Measurements from ENCODE around the gene CHID1. TPM values are rescaled to one million over a fixed set of nuclear protein-coding genes. Genes with fewer than 3 reads are reported as not detected.

Gene CHID1
- total RNA-seq, result 10 to 100 TPM; 58.3 to 79.5 (median 68.3) TPM

DNA sequence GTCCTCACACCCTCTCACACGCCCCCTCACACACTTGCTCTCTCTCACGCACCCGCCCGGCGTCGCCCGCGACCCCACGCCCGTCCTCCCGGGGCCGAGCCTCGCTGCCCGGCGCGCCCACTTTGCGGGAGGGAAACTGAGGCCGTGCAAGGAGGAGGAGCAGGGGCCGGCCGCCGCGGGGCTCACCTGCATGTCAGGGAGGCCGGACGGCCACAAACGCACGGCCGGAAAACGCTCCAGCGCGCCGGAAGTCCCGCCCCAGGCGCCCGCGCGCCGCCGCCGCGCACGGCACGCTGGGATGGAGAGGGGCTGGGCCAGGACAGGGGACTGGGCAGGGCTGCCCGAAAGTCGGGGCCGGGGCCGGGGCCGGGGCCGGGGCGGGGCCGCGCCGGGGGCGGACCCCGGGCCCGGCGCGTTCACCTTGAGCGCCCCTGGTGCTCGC is at the start of gene CHID1:
TSS of gene CHID1 (minus strand) at position 222 of the 442 bp plus-strand sequence. CDS start 5,994 bp downstream, outside the sequence.
- H3K27ac ChIP-seq, result peak within 1 kb of the TSS; percentile 87 to 92
- H3K27me3 ChIP-seq, result no peaks in the 10 kb centered on the region
- no peaks in the 10 kb centered on the region for H3K36me3 ChIP-seq
- no peaks in the 10 kb centered on the region for H3K9me3 ChIP-seq
- peak within 1 kb of the TSS; percentile 86 to 98 (median 89) for H3K4me3 ChIP-seq
- intact Hi-C loops (cut with DNase I; ENCODE audit: low total_unique reads), result loop anchor here (5.0 kb wide), 1 partner anchor 63 kb away; no protein-coding TSS in a partner anchor
- H3K4me1 ChIP-seq, result peaks cover 11% of the 10 kb centered on the region in 2 donors
- TF ChIP-seq POLR2AphosphoS5 (IDR thresholded peaks at IDR 0.05) (peak in 2 of 3 donors; percentile 15 to 28), CTCF (IDR thresholded peaks at IDR 0.05) (no peak), POLR2A (IDR thresholded peaks at IDR 0.05) (peak; percentile 19)
- peak; percentile 83 to 86 for DNase-seq (ENCODE audit: low spot score in 2 of 2)

- TF ChIP-seq CTCF (IDR thresholded peaks at IDR 0.05), result no peak
- intact Hi-C loops (cut with DNase I; ENCODE audit: low total_unique reads), result no loop called here
- Histone ChIP-seq H3K9me3 (no peaks in the 10 kb centered on the region), H3K4me1 (peaks cover 0 to 13% of the 10 kb centered on the region in 2 donors), H3K36me3 (no peaks in the 10 kb centered on the region), H3K4me3 (no peak overlapping the region), H3K27me3 (no peaks in the 10 kb centered on the region), H3K27ac (no peak overlapping the region)
- no peak for DNase-seq (ENCODE audit: low spot score in 2 of 2)
These were observed 49.0 kb upstream of the CHID1 start for GRCh38 chr11:959608-960007.

GRCh38 chr11:959027-959426 is 48.4 kb upstream of the CHID1 start:
- no peaks in the 10 kb centered on the region for H3K9me3 ChIP-seq
- no peak for DNase-seq (ENCODE audit: low spot score in 2 of 2)
- TF ChIP-seq CTCF (IDR thresholded peaks at IDR 0.05) (no peak), POLR2A (IDR thresholded peaks at IDR 0.05) (no peak), POLR2AphosphoS5 (IDR thresholded peaks at IDR 0.05) (no peak)
- no peaks in the 10 kb centered on the region for H3K36me3 ChIP-seq
- no peaks in the 10 kb centered on the region for H3K27me3 ChIP-seq
- no peak overlapping the region for H3K4me3 ChIP-seq
- no peak overlapping the region for H3K27ac ChIP-seq
- intact Hi-C loops (cut with DNase I; ENCODE audit: low total_unique reads), result no loop called here
- peaks cover 0 to 13% of the 10 kb centered on the region in 2 donors for H3K4me1 ChIP-seq

- no peak overlapping the region for H3K4me3 ChIP-seq
- no peak overlapping the region for H3K27ac ChIP-seq
- H3K4me1 ChIP-seq, result peaks cover 0 to 13% of the 10 kb centered on the region in 2 donors
- no peaks in the 10 kb centered on the region for H3K9me3 ChIP-seq
- no peak for TF ChIP-seq POLR2A (IDR thresholded peaks at IDR 0.05)
- TF ChIP-seq CTCF (IDR thresholded peaks at IDR 0.05), result no peak
- no peak for TF ChIP-seq POLR2AphosphoS5 (IDR thresholded peaks at IDR 0.05)
- H3K27me3 ChIP-seq, result no peaks in the 10 kb centered on the region
- DNase-seq (ENCODE audit: low spot score in 2 of 2), result no peak
- intact Hi-C loops (cut with DNase I; ENCODE audit: low total_unique reads), result no loop called here
- H3K36me3 ChIP-seq, result no peaks in the 10 kb centered on the region
These were observed 47.5 kb upstream of the CHID1 start for GRCh38 chr11:958101-958500.

DNA sequence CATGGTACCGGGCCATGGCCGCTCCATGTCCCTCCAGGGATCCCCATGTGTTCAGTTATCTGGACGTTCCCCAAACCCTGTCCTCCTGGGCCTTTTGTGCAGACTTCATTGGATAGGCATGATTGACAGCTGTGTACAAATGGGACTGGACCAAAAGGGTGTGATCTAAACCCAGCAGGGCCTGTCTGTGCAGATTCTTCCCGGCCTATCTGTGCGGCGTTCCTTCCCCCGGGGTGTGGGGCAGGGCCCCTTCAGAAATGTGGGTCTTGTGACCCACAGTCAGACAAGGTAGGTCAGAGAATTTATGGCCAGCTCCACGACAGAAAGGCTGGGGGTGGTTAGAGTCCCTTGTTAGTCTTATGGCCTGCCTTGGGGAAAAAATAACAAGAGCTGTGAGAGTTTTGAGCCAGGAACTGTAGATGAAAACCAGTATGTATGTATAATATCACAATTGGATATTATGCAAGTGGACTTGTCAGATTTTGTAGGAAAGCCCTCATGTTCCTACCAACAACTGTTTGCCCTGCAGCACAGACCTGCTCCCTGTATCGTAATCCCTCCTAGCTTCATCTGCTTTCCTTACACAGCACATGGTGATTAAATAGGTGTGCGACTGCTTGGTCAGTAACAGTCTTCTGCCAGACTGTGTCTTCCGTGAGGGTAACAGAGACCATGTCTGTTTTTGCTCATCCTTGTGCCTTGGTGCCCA is 46.8 kb upstream of the CHID1 start:
- no peak for DNase-seq (ENCODE audit: low spot score in 2 of 2)
- Histone ChIP-seq H3K36me3 (no peaks in the 10 kb centered on the region), H3K27ac (peak overlapping the region in 1 of 2 donors; percentile 22), H3K4me3 (no peak overlapping the region), H3K4me1 (peaks cover 0 to 13% of the 10 kb centered on the region in 2 donors), H3K9me3 (no peaks in the 10 kb centered on the region), H3K27me3 (no peaks in the 10 kb centered on the region)
- intact Hi-C loops (cut with DNase I; ENCODE audit: low total_unique reads), result no loop called here
- TF ChIP-seq POLR2AphosphoS5 (IDR thresholded peaks at IDR 0.05), result no peak
- TF ChIP-seq POLR2A (IDR thresholded peaks at IDR 0.05), result no peak
- no peak for TF ChIP-seq CTCF (IDR thresholded peaks at IDR 0.05)

Measured in breast epithelium (tissue), 4 donors.